ENCODE measurements around the gene POLR2A. TPM values are rescaled to one million over a fixed set of nuclear protein-coding genes. Genes with fewer than 3 reads are reported as not detected.
"Not testable (repeated sequence)": the region's sequence is repeated elsewhere in the genome, so short reads cannot be mapped to it uniquely, and the experiment has no call there.

POLR2A gene
- total and polyA plus RNA-seq, 2 donors (not counting 3 experiments of a cell fraction or from before 2014, with no cell fraction given) = 45.9 to 145 TPM

DNA sequence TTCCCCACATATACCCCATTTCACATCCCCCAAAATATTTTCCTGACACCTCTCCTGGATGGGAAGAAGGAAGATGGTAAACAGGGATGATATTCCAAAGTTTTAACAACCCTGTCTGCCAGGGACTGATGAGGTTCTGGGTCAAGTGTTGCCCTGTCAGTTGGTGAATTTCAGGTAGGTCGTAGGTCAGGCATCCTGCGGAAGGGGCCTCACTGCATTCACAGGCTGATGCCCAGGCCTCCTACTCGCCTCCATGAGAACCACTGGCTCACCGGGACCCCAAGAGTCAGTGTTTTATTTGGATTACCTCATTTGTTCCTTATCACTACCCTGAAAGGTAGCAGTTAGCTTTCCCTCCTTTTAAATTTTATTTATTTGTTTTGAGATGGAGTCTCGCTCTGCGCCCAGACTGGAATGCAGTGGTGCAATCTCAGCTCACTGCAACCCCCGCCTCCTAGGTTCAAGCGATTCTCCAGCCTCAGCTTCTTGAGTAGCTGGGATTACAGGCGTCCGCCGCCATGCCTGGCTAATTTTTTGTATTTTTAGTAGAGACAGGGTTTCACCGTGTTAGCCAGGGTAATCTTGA lies 15.3 kb upstream of the POLR2A start:
- Histone ChIP-seq H4K20me1 (replicated peaks; ENCODE audit: control insufficient read depth, extremely low read depth, insufficient read depth, low read length) (no peaks in the 10 kb centered on the region), H3K4me1 (ENCODE audit: control insufficient read depth, extremely low read depth, insufficient read depth, low read length) (no peaks in the 10 kb centered on the region), H3K4me2 (ENCODE audit: insufficient read depth, low read length) (no peak overlapping the region), H2AFZ (ENCODE audit: low read depth, low read length) (no peak overlapping the region), H3K27ac (ENCODE audit: insufficient read depth, low read depth, low read length) (no peak overlapping the region), H3K36me3 (ENCODE audit: control insufficient read depth in 2 of 2, extremely low read depth in 1 of 2, insufficient read depth in 2 of 2, low read length in 2 of 2) (peaks cover 0 to 6% of the 10 kb centered on the region in 2 experiments), H3K9ac (replicated peaks; ENCODE audit: extremely low read depth, insufficient read depth, low read length) (no peak overlapping the region), H3K79me2 (ENCODE audit: control insufficient read depth, insufficient read depth, low read length) (peaks cover 27% of the 10 kb centered on the region), H3K9me3 (replicated peaks; ENCODE audit: control insufficient read depth, insufficient read depth, low read length) (no peaks in the 10 kb centered on the region), H3K9me1 (replicated peaks; ENCODE audit: control insufficient read depth, extremely low read depth, insufficient read depth, low read length) (no peaks in the 10 kb centered on the region), H3K27me3 (ENCODE audit: control insufficient read depth in 2 of 2, insufficient read depth in 2 of 2, low read length in 2 of 2) (no peaks in the 10 kb centered on the region), H3K4me3 (replicated peaks in 1 of 3; ENCODE audit: insufficient read depth in 1 of 3, low read depth in 1 of 3, low read length in 3 of 3) (no peak overlapping the region)
- dilution Hi-C loops (cut with MboI; ENCODE audit: extremely low pct_ligation_motif_present, low sequenced_read_pairs) = no loop called here
- CTCF ChIA-PET = interaction anchor here (1.1 to 1.5 kb wide), 2 partner anchors 9 to 92 kb away, joined by 3 to 4 read pairs; no protein-coding TSS in a partner anchor
- TF ChIP-seq JUN (IDR thresholded peaks at IDR 0.05; ENCODE audit: borderline replicate concordance, insufficient read depth, insufficient read length, low read depth) (no peak), POLR2A (IDR thresholded peaks at IDR 0.05; ENCODE audit: low read depth, low read length) (no peak), POLR2AphosphoS5 (IDR thresholded peaks at IDR 0.05; ENCODE audit: insufficient read depth, low read depth, low read length) (no peak), GATA2 (IDR thresholded peaks at IDR 0.05; ENCODE audit: insufficient read depth, insufficient read length, low read depth, low read length) (no peak), MYC (IDR thresholded peaks at IDR 0.05; ENCODE audit: low read depth, low read length) (no peak), FOS (IDR thresholded peaks at IDR 0.05; ENCODE audit: borderline replicate concordance, insufficient read depth, low read length) (no peak), EZH2 (IDR thresholded peaks at IDR 0.05; ENCODE audit: borderline replicate concordance, low read depth, low read length, severe bottlenecking) (no peak)
- TF ChIP-seq, protein P1, sequence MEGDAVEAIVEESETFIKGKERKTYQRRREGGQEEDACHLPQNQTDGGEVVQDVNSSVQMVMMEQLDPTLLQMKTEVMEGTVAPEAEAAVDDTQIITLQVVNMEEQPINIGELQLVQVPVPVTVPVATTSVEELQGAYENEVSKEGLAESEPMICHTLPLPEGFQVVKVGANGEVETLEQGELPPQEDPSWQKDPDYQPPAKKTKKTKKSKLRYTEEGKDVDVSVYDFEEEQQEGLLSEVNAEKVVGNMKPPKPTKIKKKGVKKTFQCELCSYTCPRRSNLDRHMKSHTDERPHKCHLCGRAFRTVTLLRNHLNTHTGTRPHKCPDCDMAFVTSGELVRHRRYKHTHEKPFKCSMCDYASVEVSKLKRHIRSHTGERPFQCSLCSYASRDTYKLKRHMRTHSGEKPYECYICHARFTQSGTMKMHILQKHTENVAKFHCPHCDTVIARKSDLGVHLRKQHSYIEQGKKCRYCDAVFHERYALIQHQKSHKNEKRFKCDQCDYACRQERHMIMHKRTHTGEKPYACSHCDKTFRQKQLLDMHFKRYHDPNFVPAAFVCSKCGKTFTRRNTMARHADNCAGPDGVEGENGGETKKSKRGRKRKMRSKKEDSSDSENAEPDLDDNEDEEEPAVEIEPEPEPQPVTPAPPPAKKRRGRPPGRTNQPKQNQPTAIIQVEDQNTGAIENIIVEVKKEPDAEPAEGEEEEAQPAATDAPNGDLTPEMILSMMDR (IDR thresholded peaks at IDR 0.05; ENCODE audit: extremely low read depth in 1 of 2, insufficient read depth in 1 of 2, low read depth in 1 of 2, low read length in 2 of 2) = no peak
- TF ChIP-seq, protein P2, sequence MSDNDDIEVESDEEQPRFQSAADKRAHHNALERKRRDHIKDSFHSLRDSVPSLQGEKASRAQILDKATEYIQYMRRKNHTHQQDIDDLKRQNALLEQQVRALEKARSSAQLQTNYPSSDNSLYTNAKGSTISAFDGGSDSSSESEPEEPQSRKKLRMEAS (IDR thresholded peaks at IDR 0.05; ENCODE audit: insufficient read depth, insufficient read length) = no peak
- DNase-seq (ENCODE audit: low read depth, low spot score) = no peak
- no TSS peak for BruUV-seq (replicated peaks)
- no peak for FAIRE-seq
- POLR2A ChIA-PET = no interaction called here
- intact Hi-C loops (cut with micrococcal nuclease) = no loop called here

DNA sequence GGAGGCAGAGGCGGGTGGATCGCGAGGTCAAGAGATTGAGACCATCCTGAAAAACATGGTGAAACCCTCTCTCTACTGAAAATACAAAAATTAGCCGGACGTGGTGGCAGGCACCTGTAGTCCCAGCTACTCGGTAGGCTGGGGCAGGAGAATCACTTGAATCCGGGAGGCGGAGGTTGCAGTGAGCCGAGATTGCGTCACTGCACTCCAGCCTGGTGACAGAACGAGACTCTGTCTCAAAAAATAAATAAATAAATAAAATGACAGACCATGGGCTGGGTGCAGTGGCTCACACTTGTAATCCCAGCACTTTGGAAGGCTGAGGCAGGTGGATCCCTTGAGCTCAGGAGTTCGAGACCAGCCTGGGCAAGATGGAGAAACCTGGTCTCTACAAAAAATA lies 14.3 kb upstream of the POLR2A start:
- BruUV-seq (replicated peaks); CTCF ChIA-PET; H4K20me1 ChIP-seq (replicated peaks; ENCODE audit: control insufficient read depth, extremely low read depth, insufficient read depth, low read length); H3K9me1 ChIP-seq (replicated peaks; ENCODE audit: control insufficient read depth, extremely low read depth, insufficient read depth, low read length); H3K27me3 ChIP-seq (ENCODE audit: control insufficient read depth in 2 of 2, insufficient read depth in 2 of 2, low read length in 2 of 2); H3K9me3 ChIP-seq (replicated peaks; ENCODE audit: control insufficient read depth, insufficient read depth, low read length); H3K27ac ChIP-seq (ENCODE audit: insufficient read depth, low read depth, low read length); H3K9ac ChIP-seq (replicated peaks; ENCODE audit: extremely low read depth, insufficient read depth, low read length); dilution Hi-C loops (cut with MboI; ENCODE audit: extremely low pct_ligation_motif_present, low sequenced_read_pairs); FAIRE-seq; intact Hi-C loops (cut with micrococcal nuclease); H2AFZ ChIP-seq (ENCODE audit: low read depth, low read length); H3K4me1 ChIP-seq (ENCODE audit: control insufficient read depth, extremely low read depth, insufficient read depth, low read length); DNase-seq (ENCODE audit: low read depth, low spot score); H3K4me3 ChIP-seq (replicated peaks in 1 of 3; ENCODE audit: insufficient read depth in 1 of 3, low read depth in 1 of 3, low read length in 3 of 3); H3K4me2 ChIP-seq (ENCODE audit: insufficient read depth, low read length); H3K36me3 ChIP-seq (ENCODE audit: control insufficient read depth in 2 of 2, extremely low read depth in 1 of 2, insufficient read depth in 2 of 2, low read length in 2 of 2): not testable (repeated sequence)
- H3K79me2 ChIP-seq (ENCODE audit: control insufficient read depth, insufficient read depth, low read length) = peaks cover 36% of the 10 kb centered on the region
- POLR2A ChIA-PET = interaction anchor here (0.7 to 1.6 kb wide), 2 partner anchors 14 to 34 kb away, joined by 3 to 4 read pairs; partner anchors contain the start of genes POLR2A and TMEM102

Measured in endothelial cell of umbilical vein (primary cell).